C4-2B (cell line): ENCODE data around the gene HSPA1A.

Experiments
- H3K27ac ChIP-seq: fragments of 450-650 bp; 2 replicates; pipeline ENCODE4 v1.5.1; 2017
- ZFX ChIP-seq: fragments of 450-650 bp; IDR thresholded peaks from 2 replicates; pipeline ENCODE4 v1.6.1; 2017
- TF ChIP-seq, protein P1 (sequence below): fragments of 450-650 bp; conservative IDR thresholded peaks from 2 replicates; pipeline ENCODE4 v1.5.1; 2017; ENCODE audit warnings: mild to moderate bottlenecking

The HSPA1A gene

DNA sequence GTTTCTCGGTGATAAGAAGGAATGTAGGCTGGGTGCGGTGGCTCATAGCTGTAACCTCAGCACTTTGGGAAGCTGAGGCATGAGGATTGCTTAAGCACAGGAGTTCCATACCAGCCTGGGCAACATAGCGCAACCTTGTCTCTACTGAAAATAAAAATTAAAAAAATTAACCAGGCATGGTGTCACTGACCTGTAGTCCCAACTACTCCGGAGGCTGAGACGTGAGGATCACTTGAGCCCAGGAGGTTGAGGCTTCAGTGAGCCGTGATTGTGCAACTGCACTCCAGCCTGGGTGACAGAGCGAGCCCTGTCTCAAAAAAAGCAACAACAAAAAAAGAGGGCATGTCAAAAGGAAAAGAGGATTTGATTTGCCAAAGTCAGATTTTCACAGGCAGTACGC lies 43.4 kb downstream of the HSPA1A start:
- no peak overlapping the region for H3K27ac ChIP-seq
- TF ChIP-seq ZFX = no peak
- TF ChIP-seq, protein P1, sequence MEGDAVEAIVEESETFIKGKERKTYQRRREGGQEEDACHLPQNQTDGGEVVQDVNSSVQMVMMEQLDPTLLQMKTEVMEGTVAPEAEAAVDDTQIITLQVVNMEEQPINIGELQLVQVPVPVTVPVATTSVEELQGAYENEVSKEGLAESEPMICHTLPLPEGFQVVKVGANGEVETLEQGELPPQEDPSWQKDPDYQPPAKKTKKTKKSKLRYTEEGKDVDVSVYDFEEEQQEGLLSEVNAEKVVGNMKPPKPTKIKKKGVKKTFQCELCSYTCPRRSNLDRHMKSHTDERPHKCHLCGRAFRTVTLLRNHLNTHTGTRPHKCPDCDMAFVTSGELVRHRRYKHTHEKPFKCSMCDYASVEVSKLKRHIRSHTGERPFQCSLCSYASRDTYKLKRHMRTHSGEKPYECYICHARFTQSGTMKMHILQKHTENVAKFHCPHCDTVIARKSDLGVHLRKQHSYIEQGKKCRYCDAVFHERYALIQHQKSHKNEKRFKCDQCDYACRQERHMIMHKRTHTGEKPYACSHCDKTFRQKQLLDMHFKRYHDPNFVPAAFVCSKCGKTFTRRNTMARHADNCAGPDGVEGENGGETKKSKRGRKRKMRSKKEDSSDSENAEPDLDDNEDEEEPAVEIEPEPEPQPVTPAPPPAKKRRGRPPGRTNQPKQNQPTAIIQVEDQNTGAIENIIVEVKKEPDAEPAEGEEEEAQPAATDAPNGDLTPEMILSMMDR = no peak

DNA sequence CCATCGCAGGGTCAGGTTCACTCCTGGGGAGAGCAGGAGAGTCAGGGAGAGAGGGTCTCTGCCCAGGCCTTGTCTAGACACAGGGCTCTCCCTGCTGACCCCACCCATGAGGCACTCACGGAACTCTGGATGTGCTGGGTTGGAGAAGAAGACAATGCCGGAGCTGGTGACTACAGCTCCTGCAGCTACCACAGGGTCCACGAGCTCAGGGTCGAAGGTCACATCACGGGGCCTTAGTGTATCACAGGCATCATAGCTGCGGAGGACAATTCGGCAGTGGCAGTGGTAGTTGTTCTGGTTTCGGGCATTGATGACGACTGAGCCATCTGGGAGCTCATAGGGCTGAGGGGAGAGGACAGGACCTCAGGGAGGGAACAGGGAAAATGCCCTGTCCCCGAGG lies 44.6 kb downstream of the HSPA1A start:
- TF ChIP-seq, protein P1 = no peak
- no peak for TF ChIP-seq ZFX
- H3K27ac ChIP-seq = no peak overlapping the region

DNA sequence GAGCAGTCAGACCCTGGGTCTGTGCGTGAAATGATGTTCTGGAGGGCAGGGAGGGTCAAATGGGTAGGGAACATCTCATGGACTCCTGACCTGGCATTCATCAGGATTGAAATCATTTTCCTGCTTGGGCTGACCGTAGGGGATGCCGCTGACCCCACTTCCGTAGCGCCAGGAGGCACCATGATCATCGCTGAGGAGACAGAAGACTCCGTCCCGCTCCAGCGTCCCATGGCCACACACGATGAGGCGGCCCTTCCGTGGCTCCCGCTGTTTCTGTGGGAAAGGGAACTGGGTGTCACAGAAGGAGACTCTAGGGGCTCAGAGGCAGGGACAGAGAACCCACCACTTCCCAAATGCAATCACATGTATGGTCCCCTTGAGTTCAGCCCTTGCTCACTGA lies 45.0 kb downstream of the HSPA1A start:
- TF ChIP-seq, protein P1 = no peak
- TF ChIP-seq ZFX = no peak
- H3K27ac ChIP-seq = no peak overlapping the region

DNA sequence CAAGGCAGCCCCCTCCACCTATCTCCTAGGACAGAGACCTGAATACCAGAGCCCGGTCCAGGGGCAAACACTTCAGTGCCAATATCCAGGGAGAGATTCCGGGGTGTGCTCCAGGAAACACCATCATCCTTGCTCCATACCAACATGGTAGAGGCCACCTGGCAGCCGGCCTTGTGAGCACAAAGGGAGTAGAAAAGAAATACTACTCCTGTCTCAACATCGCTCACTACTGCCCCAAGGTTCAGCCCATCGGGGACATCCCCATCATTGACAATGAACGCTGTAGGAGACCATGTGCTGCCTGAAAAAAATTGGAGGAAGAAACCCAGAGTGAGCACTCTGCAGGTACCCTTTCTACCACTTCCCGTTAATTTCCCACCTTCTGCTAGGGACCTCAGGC lies 45.8 kb downstream of the HSPA1A start:
- no peak for TF ChIP-seq ZFX
- TF ChIP-seq, protein P1 = no peak
- no peak overlapping the region for H3K27ac ChIP-seq

DNA sequence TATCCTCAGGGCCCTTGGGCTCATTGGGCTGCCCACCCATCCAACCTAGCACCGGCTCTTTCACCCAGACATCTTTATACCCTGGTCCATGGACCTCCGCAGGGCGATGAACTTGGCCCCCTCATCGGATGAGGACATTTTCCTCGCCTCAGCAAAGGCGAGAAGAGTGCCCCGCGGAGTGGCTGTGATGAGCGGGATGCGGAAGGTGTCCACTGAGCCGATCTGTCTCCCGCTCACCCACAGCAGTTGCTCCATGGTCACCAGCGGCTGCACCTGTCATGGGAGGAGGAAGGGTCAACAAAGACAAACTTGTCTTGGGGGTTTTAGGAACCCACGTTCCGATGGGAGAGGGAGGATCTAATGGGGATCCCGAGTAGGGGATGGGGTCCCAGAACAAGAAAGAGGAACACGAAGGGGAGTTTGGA lies 46.6 kb downstream of the HSPA1A start:
- no peak for TF ChIP-seq ZFX
- TF ChIP-seq, protein P1 = no peak
- H3K27ac ChIP-seq = peak overlapping the region; percentile 63

DNA sequence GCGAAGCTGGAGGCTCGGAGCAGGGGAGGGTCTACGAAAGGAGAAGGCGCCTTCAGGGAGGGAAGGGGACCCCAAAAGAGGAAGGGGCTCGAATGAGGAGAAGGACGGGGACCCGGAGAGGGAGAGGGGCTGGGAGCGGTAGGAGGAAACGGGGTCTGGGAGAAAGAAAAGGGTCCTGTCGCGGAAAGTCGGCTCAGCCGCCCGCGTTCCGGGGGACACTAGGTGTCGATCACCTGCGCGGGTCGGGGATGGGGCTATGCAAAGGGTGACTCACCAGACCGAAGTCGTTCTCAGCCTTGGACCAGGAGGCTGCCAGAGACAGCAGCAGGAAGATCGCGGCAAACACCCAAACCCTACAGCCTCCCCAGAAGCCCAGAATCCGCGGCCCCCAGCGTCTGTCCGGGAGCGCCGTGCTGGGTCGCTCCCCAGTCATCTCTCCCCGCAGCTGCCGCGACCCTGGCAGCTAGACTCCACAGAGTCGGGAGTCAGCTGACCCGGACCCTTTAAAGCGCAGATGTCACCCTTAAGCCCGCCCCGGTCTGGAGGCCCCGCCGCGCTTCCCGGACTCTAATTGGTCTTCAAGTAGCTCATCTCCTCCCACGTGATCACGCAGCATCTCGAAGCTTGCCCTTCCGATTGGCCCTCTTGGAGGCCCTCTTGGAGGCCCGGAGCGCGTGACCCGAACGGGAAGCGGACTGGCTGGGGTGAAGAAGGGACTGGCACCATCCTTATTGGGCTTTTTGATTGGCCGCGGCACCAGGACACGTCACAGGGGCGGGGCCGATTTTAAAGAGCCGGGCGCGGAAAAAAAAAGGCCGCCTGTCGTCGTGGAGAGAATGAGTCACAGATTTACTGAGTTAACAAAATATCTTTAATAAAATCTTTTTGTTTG lies 47.2 kb downstream of the HSPA1A start, which contains the start of gene NEU1:
Gene NEU1, minus strand, starts transcription at position 478 of the 892 bp plus-strand sequence. Its CDS starts 45 bp downstream, at position 433.
- no peak for TF ChIP-seq ZFX
- TF ChIP-seq, protein P1 = no peak
- H3K27ac ChIP-seq = peak within 1 kb of the TSS; percentile 63

DNA sequence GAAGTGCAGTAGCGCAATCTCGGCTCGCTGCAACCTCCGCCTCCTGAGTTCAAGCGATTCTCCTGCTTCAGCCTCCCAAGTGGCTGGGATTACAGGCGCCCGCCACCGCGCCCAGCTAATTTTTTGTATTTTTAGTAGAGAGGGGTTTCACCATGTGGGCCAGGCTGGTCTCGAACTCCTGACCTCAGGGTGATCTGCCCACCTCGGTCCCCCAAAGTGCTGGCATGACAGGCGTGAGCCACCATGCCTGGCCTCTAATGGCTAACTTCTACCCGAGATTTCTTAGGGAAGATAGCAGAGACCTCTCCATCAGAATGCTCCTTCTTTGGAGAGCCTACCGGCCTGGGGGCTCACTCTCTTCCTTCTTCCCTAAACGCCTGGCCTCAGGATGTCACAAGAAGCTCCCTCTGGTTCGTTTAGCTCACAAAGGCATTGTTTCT lies 48.8 kb downstream of the HSPA1A start:
- peak overlapping the region; percentile 63 for H3K27ac ChIP-seq
